ENCODE data around the gene FGGY. TPM values are rescaled to one million over a fixed set of nuclear protein-coding genes. Genes with fewer than 3 reads are reported as not detected.

The FGGY gene
- total RNA-seq, 1 experiment from 2014 or later = 10.2 TPM

- DNase-seq (ENCODE audit: low spot score) = no peak
- in situ Hi-C loops (cut with HindIII; ENCODE audit: low sequenced_read_pairs) = no loop called here
These were observed 374.4 kb downstream of the FGGY start for GRCh38 chr1:59671066-59671952.

GRCh38 chr1:59671953-59672305 lies 375.0 kb downstream of the FGGY start:
- in situ Hi-C loops (cut with HindIII; ENCODE audit: low sequenced_read_pairs) = no loop called here
- DNase-seq (ENCODE audit: low spot score) = no peak

- in situ Hi-C loops (cut with HindIII; ENCODE audit: low sequenced_read_pairs) = no loop called here
- no peak for DNase-seq (ENCODE audit: low spot score)
These were observed 376.1 kb downstream of the FGGY start for GRCh38 chr1:59672851-59673572.

- in situ Hi-C loops (cut with HindIII; ENCODE audit: low sequenced_read_pairs) = no loop called here
- no peak for DNase-seq (ENCODE audit: low spot score)
These were observed 376.9 kb downstream of the FGGY start for GRCh38 chr1:59673573-59674450.

GRCh38 chr1:59674595-59674994 lies 377.7 kb downstream of the FGGY start:
- in situ Hi-C loops (cut with HindIII; ENCODE audit: low sequenced_read_pairs) = no loop called here
- no peak for DNase-seq (ENCODE audit: low spot score)

GRCh38 chr1:59675936-59676335 lies 379.0 kb downstream of the FGGY start:
- in situ Hi-C loops (cut with HindIII; ENCODE audit: low sequenced_read_pairs) = no loop called here
- DNase-seq (ENCODE audit: low spot score) = no peak

- DNase-seq (ENCODE audit: low spot score) = no peak
- in situ Hi-C loops (cut with HindIII; ENCODE audit: low sequenced_read_pairs) = no loop called here
These were observed 381.1 kb downstream of the FGGY start for GRCh38 chr1:59678040-59678439.

GRCh38 chr1:59678493-59679228 lies 381.8 kb downstream of the FGGY start:
- DNase-seq (ENCODE audit: low spot score) = no peak
- in situ Hi-C loops (cut with HindIII; ENCODE audit: low sequenced_read_pairs) = no loop called here

- no peak for DNase-seq (ENCODE audit: low spot score)
- in situ Hi-C loops (cut with HindIII; ENCODE audit: low sequenced_read_pairs) = no loop called here
These were observed 383.1 kb downstream of the FGGY start for GRCh38 chr1:59680044-59680443.

- no peak for DNase-seq (ENCODE audit: low spot score)
These were observed 385.6 kb downstream of the FGGY start for GRCh38 chr1:59682396-59683080.

GRCh38 chr1:59683197-59683596 lies 386.3 kb downstream of the FGGY start:
- in situ Hi-C loops (cut with HindIII; ENCODE audit: low sequenced_read_pairs) = no loop called here
- DNase-seq (ENCODE audit: low spot score) = no peak

More at GRCh38 chr1:59682396-59683080, 385.6 kb downstream of the FGGY start:
- in situ Hi-C loops (cut with HindIII; ENCODE audit: low sequenced_read_pairs) = no loop called here

GRCh38 chr1:59684698-59685097 lies 387.8 kb downstream of the FGGY start:
- DNase-seq (ENCODE audit: low spot score) = no peak
- in situ Hi-C loops (cut with HindIII; ENCODE audit: low sequenced_read_pairs) = no loop called here

GRCh38 chr1:59685101-59685500 lies 388.2 kb downstream of the FGGY start:
- DNase-seq (ENCODE audit: low spot score) = no peak
- in situ Hi-C loops (cut with HindIII; ENCODE audit: low sequenced_read_pairs) = no loop called here

GRCh38 chr1:59685666-59686065 lies 388.8 kb downstream of the FGGY start:
- no peak for DNase-seq (ENCODE audit: low spot score)
- in situ Hi-C loops (cut with HindIII; ENCODE audit: low sequenced_read_pairs) = no loop called here

GRCh38 chr1:59686170-59686569 lies 389.3 kb downstream of the FGGY start:
- in situ Hi-C loops (cut with HindIII; ENCODE audit: low sequenced_read_pairs) = no loop called here
- no peak for DNase-seq (ENCODE audit: low spot score)

- in situ Hi-C loops (cut with HindIII; ENCODE audit: low sequenced_read_pairs) = no loop called here
- DNase-seq (ENCODE audit: low spot score) = no peak
These were observed 389.7 kb downstream of the FGGY start for GRCh38 chr1:59686574-59686973.

- in situ Hi-C loops (cut with HindIII; ENCODE audit: low sequenced_read_pairs) = no loop called here
- no peak for DNase-seq (ENCODE audit: low spot score)
These were observed 390.2 kb downstream of the FGGY start for GRCh38 chr1:59687081-59687480.

GRCh38 chr1:59688976-59689375 lies 392.1 kb downstream of the FGGY start:
- no peak for DNase-seq (ENCODE audit: low spot score)
- in situ Hi-C loops (cut with HindIII; ENCODE audit: low sequenced_read_pairs) = no loop called here

Data from G401 (cell line).